Measurements from ENCODE around the gene MEX3D. TPM values are rescaled to one million over a fixed set of nuclear protein-coding genes. Genes with fewer than 3 reads are reported as not detected.

MEX3D gene
- total and polyA plus RNA-seq, 2 donors from 2014 or later, result 5.4 to 19.3 TPM

GRCh38 chr19:1591421-1592023 lies 23.4 kb upstream of the MEX3D start:
- no peak for TF ChIP-seq CTCF (IDR thresholded peaks at IDR 0.05; ENCODE audit: borderline replicate concordance, extremely low read depth, insufficient read depth)
- H3K27me3 ChIP-seq (ENCODE audit: control insufficient read depth, insufficient read depth, low read length), result no peaks in the 10 kb centered on the region
- no peaks in the 10 kb centered on the region for H3K9me3 ChIP-seq (ENCODE audit: control insufficient read depth in 2 of 3, insufficient read depth in 1 of 3, low read length in 3 of 3)
- peak overlapping the region; percentile 35 to 74 (median 71) for H3K4me3 ChIP-seq (ENCODE audit: low read length in 3 of 3)
- no peaks in the 10 kb centered on the region for H3K36me3 ChIP-seq (ENCODE audit: control insufficient read depth in 2 of 3, insufficient read depth in 3 of 3, low read length in 3 of 3)
- intact Hi-C loops (cut with DNase I), result no loop called here
- no peak for FAIRE-seq
- peaks cover 0 to 20% (median 8%) of the 10 kb centered on the region in 3 donors for H3K4me1 ChIP-seq (ENCODE audit: control insufficient read depth in 2 of 3, insufficient read depth in 2 of 3, low read depth in 1 of 3, low read length in 3 of 3)
- peak overlapping the region; percentile 88 to 89 for H3K27ac ChIP-seq (ENCODE audit: low read depth in 2 of 2, low read length in 2 of 2)
- peak overlapping the region; percentile 1 to 85 (median 64) for H3K9ac ChIP-seq (ENCODE audit: low read length in 3 of 3)
- peak in 3 of 5 donors; percentile 18 to 73 (median 53) for DNase-seq

- Histone ChIP-seq H3K4me1 (ENCODE audit: control insufficient read depth in 2 of 3, insufficient read depth in 2 of 3, low read depth in 1 of 3, low read length in 3 of 3) (peaks cover 0 to 20% (median 8%) of the 10 kb centered on the region in 3 donors), H3K36me3 (ENCODE audit: control insufficient read depth in 2 of 3, insufficient read depth in 3 of 3, low read length in 3 of 3) (no peaks in the 10 kb centered on the region), H3K27me3 (ENCODE audit: control insufficient read depth, insufficient read depth, low read length) (no peaks in the 10 kb centered on the region), H3K4me3 (ENCODE audit: low read length in 3 of 3) (peak overlapping the region; percentile 19 to 74 (median 26)), H3K9ac (ENCODE audit: low read length in 3 of 3) (peak overlapping the region in 1 of 3 donors; percentile 64), H3K27ac (ENCODE audit: low read depth in 2 of 2, low read length in 2 of 2) (no peak overlapping the region), H3K9me3 (ENCODE audit: control insufficient read depth in 2 of 3, insufficient read depth in 1 of 3, low read length in 3 of 3) (no peaks in the 10 kb centered on the region)
- DNase-seq, result peak in 2 of 5 donors; percentile 32 to 44
- no peak for TF ChIP-seq CTCF (IDR thresholded peaks at IDR 0.05; ENCODE audit: borderline replicate concordance, extremely low read depth, insufficient read depth)
- intact Hi-C loops (cut with DNase I), result no loop called here
- no peak for FAIRE-seq
These were observed 22.7 kb upstream of the MEX3D start for GRCh38 chr19:1590641-1591397.

- Histone ChIP-seq H3K4me1 (ENCODE audit: control insufficient read depth in 2 of 3, insufficient read depth in 2 of 3, low read depth in 1 of 3, low read length in 3 of 3) (peaks cover 0 to 20% (median 8%) of the 10 kb centered on the region in 3 donors), H3K36me3 (ENCODE audit: control insufficient read depth in 2 of 3, insufficient read depth in 3 of 3, low read length in 3 of 3) (no peaks in the 10 kb centered on the region), H3K27me3 (ENCODE audit: control insufficient read depth, insufficient read depth, low read length) (no peaks in the 10 kb centered on the region), H3K27ac (ENCODE audit: low read depth in 2 of 2, low read length in 2 of 2) (no peak overlapping the region), H3K4me3 (ENCODE audit: low read length in 3 of 3) (no peak overlapping the region), H3K9ac (ENCODE audit: low read length in 3 of 3) (no peak overlapping the region), H3K9me3 (ENCODE audit: control insufficient read depth in 2 of 3, insufficient read depth in 1 of 3, low read length in 3 of 3) (no peaks in the 10 kb centered on the region)
- no peak for FAIRE-seq
- intact Hi-C loops (cut with DNase I), result no loop called here
- no peak for TF ChIP-seq CTCF (IDR thresholded peaks at IDR 0.05; ENCODE audit: borderline replicate concordance, extremely low read depth, insufficient read depth)
- no peak for DNase-seq
These were observed 19.7 kb upstream of the MEX3D start for GRCh38 chr19:1587872-1588271.
